ENCODE data around the gene NUP214. TPM values are rescaled to one million over a fixed set of nuclear protein-coding genes. Genes with fewer than 3 reads are reported as not detected.
A peak's percentile ranks its signal among the peaks of the same experiment; 100 is the strongest.

NUP214 gene
- total and polyA plus RNA-seq, 7 experiments from 2014 or later = 18.2 to 116 (median 80.5) TPM

DNA sequence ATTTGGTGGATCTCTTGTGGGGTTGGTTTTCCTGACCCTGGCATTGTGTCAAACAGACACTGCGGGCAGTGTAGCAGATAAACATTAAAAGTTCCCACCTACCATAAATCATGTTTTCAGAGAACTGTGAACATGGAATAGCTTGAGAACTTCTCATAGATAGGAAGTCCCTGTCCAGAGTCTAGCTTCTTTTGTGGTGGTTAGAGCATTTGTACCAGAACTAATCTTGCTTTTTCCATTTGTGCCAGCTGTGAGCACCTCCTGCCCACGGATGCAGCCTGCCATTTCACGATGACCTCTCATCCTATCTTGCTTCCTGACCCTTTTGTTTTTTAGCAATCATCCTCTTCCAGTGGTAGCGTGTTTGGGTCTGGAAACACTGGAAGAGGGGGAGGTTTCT, 89.5 kb downstream of the NUP214 start:
- Mint-ChIP-seq H3K27ac (no peak overlapping the region), H3K4me3 (no peak overlapping the region)

DNA sequence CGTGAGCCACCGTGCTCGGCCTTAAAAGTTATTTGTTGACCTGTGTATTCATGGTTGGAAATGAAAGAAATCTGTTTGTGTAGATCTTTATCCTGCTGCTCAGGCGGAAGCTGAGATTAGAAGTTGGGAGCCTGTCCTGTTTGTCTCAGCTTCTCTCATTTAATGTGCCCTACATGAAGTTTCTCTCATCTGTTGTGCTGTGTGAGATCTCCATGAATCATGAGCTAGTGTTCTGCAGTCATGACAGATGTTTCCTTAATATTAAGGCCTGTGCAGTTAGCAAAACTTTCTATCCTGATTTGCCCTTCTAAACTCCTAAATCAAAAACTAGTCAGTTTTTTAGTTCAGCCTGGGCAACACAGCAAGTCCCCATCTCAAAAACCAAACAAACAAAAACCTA, 91.4 kb downstream of the NUP214 start:
- no peaks in the 10 kb centered on the region for H3K4me1 ChIP-seq (ENCODE audit: control insufficient read depth in 2 of 2, insufficient read depth in 2 of 2, low read length in 2 of 2)
- no peaks in the 10 kb centered on the region for H3K27me3 ChIP-seq (ENCODE audit: control insufficient read depth in 2 of 2, insufficient read depth in 2 of 2, low read length in 2 of 2)
- peaks cover 0 to 27% (median 0%) of the 10 kb centered on the region in 3 experiments for H3K36me3 ChIP-seq (ENCODE audit: control insufficient read depth in 2 of 3, insufficient read depth in 3 of 3, low read length in 3 of 3)
- ATAC-seq = no peak
- Mint-ChIP-seq H3K4me3 (no peak overlapping the region), H3K4me1 (peaks cover 0 to 8% (median 5%) of the 10 kb centered on the region in 7 donors), H3K9me3 (peaks cover 0 to 12% (median 8%) of the 10 kb centered on the region in 11 donors), H3K27me3 (no peaks in the 10 kb centered on the region), H3K27ac (peak overlapping the region in 1 of 9 donors; percentile 41), H3K36me3 (peaks cover 15 to 38% (median 28%) of the 10 kb centered on the region in 5 donors)
- no peak overlapping the region for H3K4me3 ChIP-seq (ENCODE audit: low read length)
- H3K9me3 ChIP-seq (ENCODE audit: control insufficient read depth in 2 of 3, low read length in 3 of 3) = peaks cover 0 to 4% (median 0%) of the 10 kb centered on the region in 3 experiments
- DNase-seq = no peak
- H3K27ac ChIP-seq (ENCODE audit: low read depth, low read length) = no peak overlapping the region
- ChIA-PET CTCF (no interaction called here), POLR2A (interaction anchor here (0.8 kb wide), 1 partner anchor 264 kb away, joined by 3 read pairs; no protein-coding TSS in a partner anchor)
- intact Hi-C loops (cut with micrococcal nuclease) = no loop called here

More for the DNA sequence above, 89.5 kb downstream of the NUP214 start:
- H3K4me1 Mint-ChIP-seq = peaks cover 0 to 6% (median 4%) of the 10 kb centered on the region in 7 donors
- DNase-seq (no peak), ATAC-seq (no peak)
- H3K4me1 ChIP-seq (ENCODE audit: control insufficient read depth in 2 of 2, insufficient read depth in 2 of 2, low read length in 2 of 2) = no peaks in the 10 kb centered on the region
- H3K9me3 ChIP-seq (ENCODE audit: control insufficient read depth in 2 of 3, low read length in 3 of 3) = peaks cover 0 to 6% (median 0%) of the 10 kb centered on the region in 3 experiments
- intact Hi-C loops (cut with micrococcal nuclease) = no loop called here
- ChIA-PET POLR2A (interaction anchor here (0.7 to 1.3 kb wide), 5 partner anchors 9 to 57 kb away, joined by 3 to 4 read pairs (median 3); no protein-coding TSS in a partner anchor), CTCF (interaction anchor here (0.7 to 1.5 kb wide), 2 partner anchors 21 to 35 kb away, joined by 4 to 5 read pairs; no protein-coding TSS in a partner anchor)
- peaks cover 0 to 27% (median 0%) of the 10 kb centered on the region in 3 experiments for H3K36me3 ChIP-seq (ENCODE audit: control insufficient read depth in 2 of 3, insufficient read depth in 3 of 3, low read length in 3 of 3)
- H3K27me3 Mint-ChIP-seq = no peaks in the 10 kb centered on the region
- no peak overlapping the region for H3K4me3 ChIP-seq (ENCODE audit: low read length)
- no peaks in the 10 kb centered on the region for H3K27me3 ChIP-seq (ENCODE audit: control insufficient read depth in 2 of 2, insufficient read depth in 2 of 2, low read length in 2 of 2)
- no peak overlapping the region for H3K27ac ChIP-seq (ENCODE audit: low read depth, low read length)
- peaks cover 23 to 47% (median 44%) of the 10 kb centered on the region in 5 donors for H3K36me3 Mint-ChIP-seq
- H3K9me3 Mint-ChIP-seq = peaks cover 6 to 32% (median 16%) of the 10 kb centered on the region in 11 donors

DNA sequence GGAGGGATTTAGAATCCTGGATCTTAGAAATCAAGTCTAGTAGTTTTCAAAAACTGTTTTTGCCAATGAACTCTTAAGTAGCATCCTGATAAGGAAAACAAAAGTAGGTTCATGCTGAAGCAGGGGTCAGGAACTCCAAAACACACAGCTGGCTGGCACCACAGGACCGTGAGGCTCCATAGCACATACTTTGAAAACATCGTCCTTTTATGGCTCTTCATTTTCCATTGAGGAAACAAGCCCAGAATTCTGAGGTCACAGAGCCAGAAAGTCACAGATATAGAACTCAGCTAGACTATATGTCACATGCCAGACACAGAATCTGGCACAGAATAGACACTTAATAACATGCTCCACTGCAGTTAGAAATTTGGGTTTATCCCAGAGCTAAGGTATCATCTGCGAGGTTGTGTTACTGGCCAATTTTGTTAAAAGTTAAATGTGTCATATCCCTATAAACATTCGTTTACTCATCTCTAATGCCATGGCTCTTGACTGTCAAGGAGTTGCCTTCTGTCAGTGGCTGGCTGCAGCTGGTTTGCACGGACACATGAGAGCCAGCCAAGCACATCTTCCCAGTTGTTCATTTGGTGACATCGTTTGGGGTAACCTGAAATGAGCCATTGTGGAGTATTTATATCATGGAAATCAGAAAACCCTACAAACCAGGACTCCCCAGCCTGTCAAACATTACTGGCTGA, 92.1 kb downstream of the NUP214 start:
- DNase-seq (no peak), ATAC-seq (no peak)
- no peaks in the 10 kb centered on the region for H3K27me3 Mint-ChIP-seq
- intact Hi-C loops (cut with micrococcal nuclease) = no loop called here
- Histone ChIP-seq H3K27ac (ENCODE audit: low read depth, low read length) (no peak overlapping the region), H3K4me3 (ENCODE audit: low read length) (no peak overlapping the region), H3K27me3 (ENCODE audit: control insufficient read depth in 2 of 2, insufficient read depth in 2 of 2, low read length in 2 of 2) (no peaks in the 10 kb centered on the region), H3K9me3 (ENCODE audit: control insufficient read depth in 2 of 3, low read length in 3 of 3) (no peaks in the 10 kb centered on the region), H3K4me1 (ENCODE audit: control insufficient read depth in 2 of 2, insufficient read depth in 2 of 2, low read length in 2 of 2) (no peaks in the 10 kb centered on the region), H3K36me3 (ENCODE audit: control insufficient read depth in 2 of 3, insufficient read depth in 3 of 3, low read length in 3 of 3) (peaks cover 0 to 27% (median 0%) of the 10 kb centered on the region in 3 experiments)
- POLR2A ChIA-PET = interaction anchor here (0.8 kb wide), 1 partner anchor 264 kb away, joined by 3 read pairs; no protein-coding TSS in a partner anchor
- peaks cover 0 to 9% (median 5%) of the 10 kb centered on the region in 7 donors for H3K4me1 Mint-ChIP-seq
- peaks cover 8 to 37% (median 22%) of the 10 kb centered on the region in 5 donors for H3K36me3 Mint-ChIP-seq
- H3K9me3 Mint-ChIP-seq = peaks cover 0 to 6% (median 3%) of the 10 kb centered on the region in 11 donors
- CTCF ChIA-PET = interaction anchor here (0.6 kb wide), 1 partner anchor 491 kb away, joined by 3 read pairs; no protein-coding TSS in a partner anchor
- H3K4me3 Mint-ChIP-seq = no peak overlapping the region
- H3K27ac Mint-ChIP-seq = peak overlapping the region in 2 of 9 donors; percentile 3 to 41

DNA sequence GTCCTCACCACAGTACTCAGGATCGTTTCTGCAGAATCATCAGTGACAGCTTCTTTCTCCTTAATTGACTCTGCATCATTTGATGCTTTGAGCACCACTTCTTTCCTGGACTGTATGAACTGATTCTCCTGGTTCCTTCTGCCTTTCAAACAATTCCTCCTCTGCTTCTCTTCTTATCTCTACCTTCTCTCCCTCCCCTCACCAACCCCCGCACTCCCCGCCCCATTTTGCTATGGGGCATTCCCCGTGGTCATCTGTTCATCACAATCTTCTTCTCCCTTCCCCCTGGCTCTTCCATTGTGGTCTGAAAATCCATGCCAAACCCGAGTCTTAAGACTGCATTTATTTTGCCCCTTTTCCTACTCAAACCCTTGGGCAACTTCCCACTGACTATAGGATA, 93.0 kb downstream of the NUP214 start:
- ChIA-PET POLR2A (interaction anchor here (1.7 kb wide), 1 partner anchor 38 kb away, joined by 6 read pairs; no protein-coding TSS in a partner anchor), CTCF (interaction anchor here (0.6 kb wide), 2 partner anchors 122 to 492 kb away, joined by 3 read pairs; no protein-coding TSS in a partner anchor)
- Mint-ChIP-seq H3K9me3 (no peaks in the 10 kb centered on the region), H3K36me3 (peaks cover 6 to 36% (median 16%) of the 10 kb centered on the region in 5 donors), H3K4me3 (no peak overlapping the region), H3K27ac (peak overlapping the region in 1 of 9 donors; percentile 0), H3K4me1 (peaks cover 0 to 11% (median 5%) of the 10 kb centered on the region in 7 donors), H3K27me3 (no peaks in the 10 kb centered on the region)
- DNase-seq = no peak
- H3K9me3 ChIP-seq (ENCODE audit: control insufficient read depth in 2 of 3, low read length in 3 of 3) = no peaks in the 10 kb centered on the region
- no peaks in the 10 kb centered on the region for H3K4me1 ChIP-seq (ENCODE audit: control insufficient read depth in 2 of 2, insufficient read depth in 2 of 2, low read length in 2 of 2)
- H3K4me3 ChIP-seq (ENCODE audit: low read length) = no peak overlapping the region
- peaks cover 0 to 27% (median 0%) of the 10 kb centered on the region in 3 experiments for H3K36me3 ChIP-seq (ENCODE audit: control insufficient read depth in 2 of 3, insufficient read depth in 3 of 3, low read length in 3 of 3)
- intact Hi-C loops (cut with micrococcal nuclease) = no loop called here
- ATAC-seq = no peak
- no peak overlapping the region for H3K27ac ChIP-seq (ENCODE audit: low read depth, low read length)
- no peaks in the 10 kb centered on the region for H3K27me3 ChIP-seq (ENCODE audit: control insufficient read depth in 2 of 2, insufficient read depth in 2 of 2, low read length in 2 of 2)

DNA sequence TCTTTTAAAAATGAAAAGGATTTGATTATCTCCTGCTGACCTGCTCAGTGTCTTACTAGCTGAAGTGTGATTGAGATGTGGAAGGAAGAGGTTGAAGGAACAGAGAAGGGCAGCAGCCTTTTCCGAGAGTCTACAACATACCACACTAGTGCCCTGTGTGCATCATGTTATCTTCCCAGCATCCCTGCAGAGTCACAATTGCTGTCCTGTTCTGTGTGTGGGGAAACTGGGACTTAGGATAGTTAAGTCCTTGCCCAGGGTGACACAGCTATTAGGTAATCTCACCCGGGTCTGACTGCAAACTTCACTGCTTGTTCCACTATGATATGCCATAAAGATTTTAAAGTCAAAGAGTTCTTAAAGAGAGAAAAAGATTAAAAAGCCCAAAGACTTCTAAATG, 95.1 kb downstream of the NUP214 start:
- Histone ChIP-seq H3K27me3 (ENCODE audit: control insufficient read depth in 2 of 2, insufficient read depth in 2 of 2, low read length in 2 of 2) (no peaks in the 10 kb centered on the region), H3K36me3 (ENCODE audit: control insufficient read depth in 2 of 3, insufficient read depth in 3 of 3, low read length in 3 of 3) (peaks cover 0 to 27% (median 0%) of the 10 kb centered on the region in 3 experiments), H3K27ac (ENCODE audit: low read depth, low read length) (no peak overlapping the region), H3K4me1 (ENCODE audit: control insufficient read depth in 2 of 2, insufficient read depth in 2 of 2, low read length in 2 of 2) (no peaks in the 10 kb centered on the region), H3K4me3 (ENCODE audit: low read length) (no peak overlapping the region), H3K9me3 (ENCODE audit: control insufficient read depth in 2 of 3, low read length in 3 of 3) (no peaks in the 10 kb centered on the region)
- ChIA-PET CTCF (no interaction called here), POLR2A (interaction anchor here (0.7 to 1.8 kb wide), 2 partner anchors 21 to 54 kb away, joined by 4 to 7 read pairs; no protein-coding TSS in a partner anchor)
- intact Hi-C loops (cut with micrococcal nuclease) = loop anchor here in 1 of 2 donors (5.0 kb wide), 1 partner anchor 33 kb away; no protein-coding TSS in a partner anchor
- Mint-ChIP-seq H3K27me3 (no peaks in the 10 kb centered on the region), H3K4me1 (peaks cover 2 to 8% (median 5%) of the 10 kb centered on the region in 7 donors), H3K4me3 (no peak overlapping the region), H3K36me3 (peaks cover 6 to 39% (median 20%) of the 10 kb centered on the region in 5 donors), H3K9me3 (no peaks in the 10 kb centered on the region), H3K27ac (peak overlapping the region in 3 of 9 donors; percentile 2 to 31 (median 22))
- no peak for ATAC-seq
- DNase-seq = no peak

DNA sequence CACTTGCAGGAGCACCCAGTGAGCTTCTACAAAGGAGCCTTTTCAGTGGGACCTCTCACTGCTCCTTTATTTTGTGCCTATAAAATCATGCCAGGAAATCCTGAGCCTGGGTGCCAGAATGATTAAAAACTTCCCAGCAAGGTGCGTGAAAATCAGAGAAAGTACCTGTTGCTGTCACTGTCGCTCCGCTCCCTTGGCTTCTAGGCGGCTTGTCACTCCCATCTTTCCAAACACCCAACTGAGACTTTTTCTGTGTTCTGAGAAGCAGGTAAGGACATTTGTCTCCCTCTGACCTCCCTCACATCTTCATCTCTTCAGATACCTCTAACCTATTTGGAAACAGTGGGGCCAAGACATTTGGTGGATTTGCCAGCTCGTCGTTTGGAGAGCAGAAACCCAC, 97.1 kb downstream of the NUP214 start:
- Mint-ChIP-seq H3K27me3 (no peaks in the 10 kb centered on the region), H3K36me3 (peaks cover 6 to 40% (median 21%) of the 10 kb centered on the region in 5 donors), H3K4me3 (no peak overlapping the region), H3K4me1 (peaks cover 0 to 12% (median 5%) of the 10 kb centered on the region in 7 donors), H3K27ac (peak overlapping the region in 4 of 9 donors; percentile 10 to 42 (median 17)), H3K9me3 (no peaks in the 10 kb centered on the region)
- Histone ChIP-seq H3K36me3 (ENCODE audit: control insufficient read depth in 2 of 3, insufficient read depth in 3 of 3, low read length in 3 of 3) (peaks cover 0 to 21% (median 0%) of the 10 kb centered on the region in 3 experiments), H3K9me3 (ENCODE audit: control insufficient read depth in 2 of 3, low read length in 3 of 3) (no peaks in the 10 kb centered on the region), H3K4me1 (ENCODE audit: control insufficient read depth in 2 of 2, insufficient read depth in 2 of 2, low read length in 2 of 2) (no peaks in the 10 kb centered on the region), H3K27ac (ENCODE audit: low read depth, low read length) (no peak overlapping the region), H3K4me3 (ENCODE audit: low read length) (no peak overlapping the region), H3K27me3 (ENCODE audit: control insufficient read depth in 2 of 2, insufficient read depth in 2 of 2, low read length in 2 of 2) (no peaks in the 10 kb centered on the region)
- intact Hi-C loops (cut with micrococcal nuclease) = loop anchor here in 1 of 2 donors (5.0 kb wide), 1 partner anchor 35 kb away; no protein-coding TSS in a partner anchor
- POLR2A ChIA-PET = interaction anchor here (0.6 kb wide), 1 partner anchor 13 kb away, joined by 3 read pairs; no protein-coding TSS in a partner anchor
- ATAC-seq (no peak), DNase-seq (no peak)
- CTCF ChIA-PET = interaction anchor here (0.6 kb wide), 1 partner anchor 303 kb away, joined by 3 read pairs; no protein-coding TSS in a partner anchor
